BE2C (cell line): ENCODE data around the gene PDZD8.

ENCODE experiments used
- DNase-seq: peaks from one replicate; pipeline ENCODE4 v3.0.0-alpha.2; 2020
- H3K27me3 ChIP-seq: fragments of 250-450 bp; sonication (Bioruptor Pico); 2 replicates; pipeline ENCODE4 v1.5.1; 2020; ENCODE audit warnings: mild to moderate bottlenecking
- H3K36me3 ChIP-seq: fragments of 250-450 bp; sonication (Bioruptor Pico); 2 replicates; pipeline ENCODE4 v1.5.1; 2020; ENCODE audit warnings: mild to moderate bottlenecking
- H3K4me1 ChIP-seq: fragments of 250-450 bp; sonication (Bioruptor Pico); 2 replicates; pipeline ENCODE4 v1.5.1; 2020
- H3K4me3 ChIP-seq: 2 replicates; pipeline ENCODE4 v1.5.1; 2011; ENCODE audit warnings: low read depth, low read length
- H3K9me3 ChIP-seq: fragments of 250-450 bp; sonication (Bioruptor Pico); 2 replicates; pipeline ENCODE4 v1.5.1; 2020
- TF ChIP-seq, protein P1 (sequence below): IDR thresholded peaks from 2 replicates; pipeline ENCODE4 v1.5.1; 2012; ENCODE audit warnings: mild to moderate bottlenecking, low read depth, low read length

PDZD8 gene

GRCh38 chr10:117355072-117355471, 20.2 kb downstream of the PDZD8 start:
- no peaks in the 10 kb centered on the region for H3K36me3 ChIP-seq
- DNase-seq: no peak
- TF ChIP-seq, protein P1, sequence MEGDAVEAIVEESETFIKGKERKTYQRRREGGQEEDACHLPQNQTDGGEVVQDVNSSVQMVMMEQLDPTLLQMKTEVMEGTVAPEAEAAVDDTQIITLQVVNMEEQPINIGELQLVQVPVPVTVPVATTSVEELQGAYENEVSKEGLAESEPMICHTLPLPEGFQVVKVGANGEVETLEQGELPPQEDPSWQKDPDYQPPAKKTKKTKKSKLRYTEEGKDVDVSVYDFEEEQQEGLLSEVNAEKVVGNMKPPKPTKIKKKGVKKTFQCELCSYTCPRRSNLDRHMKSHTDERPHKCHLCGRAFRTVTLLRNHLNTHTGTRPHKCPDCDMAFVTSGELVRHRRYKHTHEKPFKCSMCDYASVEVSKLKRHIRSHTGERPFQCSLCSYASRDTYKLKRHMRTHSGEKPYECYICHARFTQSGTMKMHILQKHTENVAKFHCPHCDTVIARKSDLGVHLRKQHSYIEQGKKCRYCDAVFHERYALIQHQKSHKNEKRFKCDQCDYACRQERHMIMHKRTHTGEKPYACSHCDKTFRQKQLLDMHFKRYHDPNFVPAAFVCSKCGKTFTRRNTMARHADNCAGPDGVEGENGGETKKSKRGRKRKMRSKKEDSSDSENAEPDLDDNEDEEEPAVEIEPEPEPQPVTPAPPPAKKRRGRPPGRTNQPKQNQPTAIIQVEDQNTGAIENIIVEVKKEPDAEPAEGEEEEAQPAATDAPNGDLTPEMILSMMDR: no peak

DNA sequence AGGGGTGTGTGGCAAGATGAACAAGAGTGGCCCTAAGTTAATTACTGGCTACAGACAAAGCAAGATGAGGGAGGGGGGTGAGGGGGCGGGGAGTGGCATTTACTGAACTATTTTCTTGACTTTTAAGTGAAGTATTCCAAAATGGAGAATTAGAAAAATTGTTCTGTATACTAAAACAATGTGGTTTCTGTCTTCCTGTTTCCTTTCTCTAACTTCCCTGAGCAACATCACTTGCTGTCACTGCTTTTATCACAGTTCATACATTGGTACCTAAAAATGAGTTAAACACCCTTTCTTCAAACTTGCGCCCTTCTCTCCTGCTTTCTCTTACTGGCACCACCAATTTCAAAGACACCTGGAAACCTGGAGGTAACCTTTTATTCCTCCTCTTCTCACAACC, 21.6 kb downstream of the PDZD8 start:
- H3K36me3 ChIP-seq: no peaks in the 10 kb centered on the region
- no peaks in the 10 kb centered on the region for H3K27me3 ChIP-seq
- no peak overlapping the region for H3K4me3 ChIP-seq
- H3K9me3 ChIP-seq: no peaks in the 10 kb centered on the region
- no peaks in the 10 kb centered on the region for H3K4me1 ChIP-seq
- DNase-seq: no peak
- TF ChIP-seq, protein P1: no peak

More at GRCh38 chr10:117355072-117355471, 20.2 kb downstream of the PDZD8 start:
- Histone ChIP-seq H3K9me3 (no peaks in the 10 kb centered on the region), H3K27me3 (no peaks in the 10 kb centered on the region), H3K4me3 (no peak overlapping the region), H3K4me1 (no peaks in the 10 kb centered on the region)

DNA sequence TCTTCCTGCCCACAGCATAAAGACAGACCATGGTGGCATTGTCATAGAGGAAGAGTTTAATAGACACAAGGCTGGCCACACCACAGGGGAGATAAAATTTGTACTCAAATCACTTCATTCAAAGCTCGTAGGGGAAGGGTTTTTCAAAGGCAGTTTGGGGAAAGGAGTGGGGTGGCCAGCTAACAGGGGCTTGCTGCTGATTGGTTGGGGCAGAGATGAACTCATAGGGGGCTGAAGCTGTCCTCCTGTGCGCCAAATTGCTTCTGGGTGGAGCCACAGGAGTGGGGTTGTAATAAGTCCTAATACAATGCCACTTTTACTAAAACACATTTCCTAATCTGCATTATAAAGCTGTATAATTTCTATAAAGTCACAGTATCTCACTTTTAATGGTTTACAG, 22.5 kb downstream of the PDZD8 start:
- no peak for DNase-seq
- TF ChIP-seq, protein P1: no peak

GRCh38 chr10:117351996-117352395, 23.2 kb downstream of the PDZD8 start:
- H3K4me1 ChIP-seq: no peaks in the 10 kb centered on the region; the same call in 1 of the 2 replicates
- no peaks in the 10 kb centered on the region for H3K27me3 ChIP-seq
- TF ChIP-seq, protein P1: no peak
- H3K4me3 ChIP-seq: no peak overlapping the region
- H3K9me3 ChIP-seq: no peaks in the 10 kb centered on the region
- no peaks in the 10 kb centered on the region for H3K36me3 ChIP-seq
- DNase-seq: no peak

More for the DNA sequence above, 22.5 kb downstream of the PDZD8 start:
- H3K4me3 ChIP-seq: no peak overlapping the region
- no peaks in the 10 kb centered on the region for H3K36me3 ChIP-seq
- H3K9me3 ChIP-seq: no peaks in the 10 kb centered on the region
- no peaks in the 10 kb centered on the region for H3K27me3 ChIP-seq
- H3K4me1 ChIP-seq: no peaks in the 10 kb centered on the region; the same call in 1 of the 2 replicates

- no peaks in the 10 kb centered on the region for H3K9me3 ChIP-seq
- TF ChIP-seq, protein P1: no peak
- no peak overlapping the region for H3K4me3 ChIP-seq
- no peaks in the 10 kb centered on the region for H3K36me3 ChIP-seq
- no peak for DNase-seq
- no peaks in the 10 kb centered on the region; the same call in 1 of the 2 replicates for H3K4me1 ChIP-seq
- no peaks in the 10 kb centered on the region for H3K27me3 ChIP-seq
These were observed 23.7 kb downstream of the PDZD8 start for GRCh38 chr10:117351558-117351957.

DNA sequence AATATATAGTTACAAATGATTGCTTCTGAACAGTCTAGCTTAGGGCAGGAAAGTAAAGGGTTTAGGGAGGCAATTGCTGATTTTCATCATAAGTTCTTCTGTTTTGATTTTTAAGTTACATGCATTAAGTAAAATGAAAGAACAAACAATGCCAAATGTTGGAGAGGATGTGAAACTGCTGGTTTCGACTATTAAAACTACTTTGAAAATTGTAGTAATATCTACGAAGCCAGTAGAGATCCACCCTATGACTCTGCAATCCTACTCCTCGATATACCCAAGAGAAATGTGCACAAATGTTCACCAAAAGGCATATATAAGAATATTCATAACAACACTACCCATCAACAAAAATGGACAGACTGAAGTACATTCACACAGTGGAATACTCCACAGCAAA, 24.3 kb downstream of the PDZD8 start:
- TF ChIP-seq, protein P1: no peak
- Histone ChIP-seq H3K9me3 (no peaks in the 10 kb centered on the region), H3K4me3 (no peak overlapping the region), H3K27me3 (no peaks in the 10 kb centered on the region), H3K36me3 (no peaks in the 10 kb centered on the region), H3K4me1 (no peaks in the 10 kb centered on the region; the same call in 1 of the 2 replicates)
- DNase-seq: no peak
